Breast epithelium (tissue), 4 donors: Measurements from ENCODE around the gene LCE2C. TPM values are rescaled to one million over a fixed set of nuclear protein-coding genes. Genes with fewer than 3 reads are reported as not detected.
A peak's percentile ranks its signal among the peaks of the same experiment; 100 is the strongest.

Source experiments
- DNase-seq, 2 donors: peaks; one replicate each; pipeline ENCODE4 v3.0.0-alpha.2; 2019; ENCODE audit warnings: low spot score in 2 of 2
- H3K27ac ChIP-seq, 2 donors: fragments of 200-600 bp; sonication (generic) in 1 of 2; one replicate each; pipeline ENCODE4 v1.5.1; 2016 to 2019; ENCODE audit warnings: mild to moderate bottlenecking in 1 of 2
- H3K27me3 ChIP-seq, 2 donors: fragments of 200-600 bp; sonication (generic) in 1 of 2; one replicate each; pipeline versions ENCODE4 v1.5.1 to v1.6.0; 2017 to 2019; ENCODE audit warnings: control low read depth in 1 of 2, mild to moderate bottlenecking in 1 of 2
- H3K36me3 ChIP-seq: fragments of 200-600 bp; one replicate; pipeline ENCODE4 v1.5.1; 2019
- H3K4me1 ChIP-seq, 2 donors: fragments of 200-600 bp; sonication (generic); one replicate each; pipeline ENCODE4 v1.5.1; 2016 to 2019; ENCODE audit warnings: control low read depth in 1 of 2
- H3K4me3 ChIP-seq, 3 donors: fragments of 200-600 bp; sonication (generic); 1 replicate in 2 of 3; 2 replicates in 1 of 3; pipeline ENCODE4 v1.5.1; 2016 to 2019; ENCODE audit warnings: mild to moderate bottlenecking in 3 of 3, moderate library complexity in 2 of 3
- H3K9me3 ChIP-seq, 2 donors: fragments of 200-600 bp; sonication (generic) in 1 of 2; one replicate each; pipeline ENCODE4 v1.5.1; 2016 to 2019; ENCODE audit warnings: control low read depth in 1 of 2
- POLR2A ChIP-seq: fragments of 450-650 bp; IDR thresholded peaks from one replicate; pipeline ENCODE4 v1.6.1; 2016; ENCODE audit warnings: antibody characterized with exemption, mild to moderate bottlenecking, moderate library complexity
- POLR2AphosphoS5 ChIP-seq, 3 donors: sonication (generic); formaldehyde crosslinking; IDR thresholded peaks; one replicate each; pipeline ENCODE4 v1.6.1; 2017; ENCODE audit warnings: antibody characterized with exemption in 3 of 3
- intact Hi-C: fragments of 100-400 bp; cut with DNase I; formaldehyde crosslinking; loops from one replicate; pipeline ENCODE4 v1.15.1; 2023; ENCODE audit warnings: low total_unique reads
- total RNA-seq, 3 donors: library from RNA; depleted of rRNA; stranded (reverse); fragments of >200 nt; gene quantifications; one replicate each; pipeline ENCODE4 v1.1.0, GENCODE V29; 2016
- TF ChIP-seq, protein P1 (sequence below), 3 donors: fragments of 450-650 bp; IDR thresholded peaks; one replicate each; pipeline ENCODE4 v1.5.1; 2016 to 2017; ENCODE audit warnings: antibody characterized with exemption in 3 of 3, mild to moderate bottlenecking in 3 of 3, moderate library complexity in 3 of 3

LCE2C gene
- total RNA-seq, 3 donors from 2014 or later, result not detected

DNA sequence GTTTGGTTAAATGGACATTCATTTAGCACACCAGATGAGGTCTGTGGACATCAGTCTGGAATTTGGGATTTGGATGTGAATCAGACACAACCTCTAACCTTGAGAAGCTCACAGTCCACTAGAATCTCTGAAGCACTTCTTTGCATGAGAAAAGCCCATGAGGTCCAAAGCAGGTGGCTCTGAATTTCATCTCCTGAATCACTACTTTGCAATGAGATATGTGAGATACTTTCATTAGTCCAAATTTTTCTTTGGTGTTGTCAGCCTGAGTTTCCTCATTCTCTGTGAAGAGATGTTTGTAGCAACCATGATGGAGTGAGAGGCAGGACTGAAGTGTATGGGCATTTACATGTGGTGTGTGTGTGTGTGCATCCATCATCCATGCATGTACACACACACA is 28.4 kb upstream of the LCE2C start:
- H3K36me3 ChIP-seq, result no peaks in the 10 kb centered on the region
- intact Hi-C loops, result no loop called here
- no peaks in the 10 kb centered on the region for H3K9me3 ChIP-seq
- no peak overlapping the region for H3K27ac ChIP-seq
- DNase-seq, result no peak
- no peak for TF ChIP-seq POLR2AphosphoS5 (IDR thresholded peaks at IDR 0.05)
- TF ChIP-seq, protein P1, sequence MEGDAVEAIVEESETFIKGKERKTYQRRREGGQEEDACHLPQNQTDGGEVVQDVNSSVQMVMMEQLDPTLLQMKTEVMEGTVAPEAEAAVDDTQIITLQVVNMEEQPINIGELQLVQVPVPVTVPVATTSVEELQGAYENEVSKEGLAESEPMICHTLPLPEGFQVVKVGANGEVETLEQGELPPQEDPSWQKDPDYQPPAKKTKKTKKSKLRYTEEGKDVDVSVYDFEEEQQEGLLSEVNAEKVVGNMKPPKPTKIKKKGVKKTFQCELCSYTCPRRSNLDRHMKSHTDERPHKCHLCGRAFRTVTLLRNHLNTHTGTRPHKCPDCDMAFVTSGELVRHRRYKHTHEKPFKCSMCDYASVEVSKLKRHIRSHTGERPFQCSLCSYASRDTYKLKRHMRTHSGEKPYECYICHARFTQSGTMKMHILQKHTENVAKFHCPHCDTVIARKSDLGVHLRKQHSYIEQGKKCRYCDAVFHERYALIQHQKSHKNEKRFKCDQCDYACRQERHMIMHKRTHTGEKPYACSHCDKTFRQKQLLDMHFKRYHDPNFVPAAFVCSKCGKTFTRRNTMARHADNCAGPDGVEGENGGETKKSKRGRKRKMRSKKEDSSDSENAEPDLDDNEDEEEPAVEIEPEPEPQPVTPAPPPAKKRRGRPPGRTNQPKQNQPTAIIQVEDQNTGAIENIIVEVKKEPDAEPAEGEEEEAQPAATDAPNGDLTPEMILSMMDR (IDR thresholded peaks at IDR 0.05), result no peak
- no peaks in the 10 kb centered on the region for H3K4me1 ChIP-seq
- no peak overlapping the region for H3K4me3 ChIP-seq
- no peaks in the 10 kb centered on the region for H3K27me3 ChIP-seq

DNA sequence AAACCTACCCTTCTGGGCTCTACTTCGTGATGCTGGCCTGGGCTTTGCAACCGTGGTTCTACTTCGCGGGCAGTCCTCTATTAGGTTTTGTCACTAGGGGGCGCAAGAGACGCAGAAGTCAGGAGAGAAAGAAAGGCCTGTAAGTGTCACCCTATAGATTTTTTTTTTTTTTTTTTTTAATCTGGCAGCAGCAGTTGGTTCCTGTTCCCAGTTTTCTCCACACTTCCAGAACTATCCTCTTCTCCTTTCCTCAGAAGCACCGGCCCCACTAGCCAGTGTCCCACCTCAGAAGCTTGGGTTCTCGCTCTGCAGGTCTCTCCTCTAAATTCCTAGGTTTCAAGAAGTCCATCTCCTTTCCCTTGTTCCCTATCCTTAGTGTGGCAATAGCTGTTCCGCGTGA is 21.0 kb upstream of the LCE2C start:
- H3K27ac ChIP-seq, result no peak overlapping the region
- DNase-seq, result no peak
- H3K27me3 ChIP-seq, result no peaks in the 10 kb centered on the region
- H3K4me1 ChIP-seq, result no peaks in the 10 kb centered on the region
- no peaks in the 10 kb centered on the region for H3K36me3 ChIP-seq
- H3K4me3 ChIP-seq, result no peak overlapping the region
- TF ChIP-seq POLR2A, result no peak
- TF ChIP-seq, protein P1 (IDR thresholded peaks at IDR 0.05), result peak in 1 of 3 donors; percentile 21
- intact Hi-C loops, result no loop called here
- H3K9me3 ChIP-seq, result no peaks in the 10 kb centered on the region

DNA sequence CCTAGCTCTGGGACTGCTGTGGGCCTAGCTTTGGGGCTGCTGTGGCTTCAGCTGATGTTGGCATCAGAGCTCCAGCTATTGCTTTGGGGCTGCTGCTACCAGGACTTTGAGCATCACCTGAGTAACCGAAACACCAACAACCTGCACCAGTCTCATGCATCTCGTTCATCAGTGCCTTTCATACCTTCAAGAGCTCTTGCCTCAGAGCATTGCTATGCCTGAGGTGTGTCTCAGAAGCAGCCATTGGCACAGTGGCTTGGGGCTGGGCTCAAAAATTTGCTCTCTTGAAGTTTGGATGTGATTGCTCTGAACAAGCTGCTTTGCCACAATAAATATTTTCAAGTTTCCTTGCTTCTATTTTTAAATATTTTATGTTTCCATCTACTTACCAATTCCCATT is 18.6 kb upstream of the LCE2C start:
- Histone ChIP-seq H3K9me3 (no peaks in the 10 kb centered on the region), H3K27ac (no peak overlapping the region), H3K4me1 (no peaks in the 10 kb centered on the region), H3K4me3 (no peak overlapping the region), H3K36me3 (no peaks in the 10 kb centered on the region), H3K27me3 (no peaks in the 10 kb centered on the region)
- DNase-seq, result no peak
- TF ChIP-seq, protein P1 (IDR thresholded peaks at IDR 0.05), result no peak
- no peak for TF ChIP-seq POLR2A
- intact Hi-C loops, result no loop called here

DNA sequence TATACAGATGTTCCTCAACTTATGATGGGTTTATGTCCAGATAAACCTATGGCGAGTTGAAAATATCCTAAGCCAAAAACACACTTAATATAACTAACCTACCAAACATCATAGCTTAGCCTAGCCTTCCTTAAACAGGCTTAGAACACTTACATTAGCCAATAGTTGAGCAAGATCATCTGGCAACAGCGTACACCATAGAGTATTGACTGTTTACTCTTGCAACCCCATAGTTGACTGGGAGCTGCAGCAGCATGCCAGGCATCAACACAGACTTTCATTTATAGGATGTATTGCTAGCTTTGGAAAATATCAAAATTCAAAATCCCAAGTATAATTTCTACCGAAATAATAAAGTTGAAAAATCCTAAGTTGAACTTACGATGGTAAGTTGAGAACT is 17.4 kb upstream of the LCE2C start:
- H3K27ac ChIP-seq, result no peak overlapping the region
- no peaks in the 10 kb centered on the region for H3K27me3 ChIP-seq
- DNase-seq, result no peak
- intact Hi-C loops, result no loop called here
- no peaks in the 10 kb centered on the region for H3K4me1 ChIP-seq
- no peak for TF ChIP-seq POLR2A
- TF ChIP-seq, protein P1 (IDR thresholded peaks at IDR 0.05), result no peak
- no peak for TF ChIP-seq POLR2AphosphoS5 (IDR thresholded peaks at IDR 0.05)
- H3K4me3 ChIP-seq, result no peak overlapping the region
- H3K9me3 ChIP-seq, result no peaks in the 10 kb centered on the region
- H3K36me3 ChIP-seq, result no peaks in the 10 kb centered on the region

DNA sequence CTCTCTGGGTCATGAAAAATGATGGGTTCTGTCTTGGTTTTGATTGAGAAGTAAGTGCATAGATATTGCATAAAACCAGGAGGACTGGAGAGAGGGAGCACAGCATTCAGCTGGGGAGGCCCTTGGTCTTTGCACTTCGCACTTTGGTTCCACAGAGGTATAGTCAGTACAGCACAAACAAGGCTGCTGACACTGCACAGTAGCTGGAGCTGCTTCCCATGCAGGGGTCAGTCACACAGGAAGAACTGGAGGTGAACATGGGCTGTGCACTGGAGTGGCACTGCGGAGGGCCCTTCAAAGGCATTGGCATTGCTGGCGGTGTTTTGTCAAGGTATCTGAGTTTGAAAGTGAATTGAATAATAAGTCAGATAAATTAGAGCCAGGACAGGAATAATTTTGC is 16.4 kb upstream of the LCE2C start:
- no peak overlapping the region for H3K4me3 ChIP-seq
- H3K4me1 ChIP-seq, result no peaks in the 10 kb centered on the region
- H3K36me3 ChIP-seq, result no peaks in the 10 kb centered on the region
- intact Hi-C loops, result no loop called here
- no peak for DNase-seq
- no peak for TF ChIP-seq POLR2AphosphoS5 (IDR thresholded peaks at IDR 0.05)
- TF ChIP-seq POLR2A, result no peak
- TF ChIP-seq, protein P1 (IDR thresholded peaks at IDR 0.05), result no peak
- no peak overlapping the region for H3K27ac ChIP-seq
- peaks cover 0 to 5% of the 10 kb centered on the region in 2 donors for H3K27me3 ChIP-seq
- H3K9me3 ChIP-seq, result no peaks in the 10 kb centered on the region
